HepG2 (cell line): ENCODE measurements around the gene LAMA1. TPM values are rescaled to one million over a fixed set of nuclear protein-coding genes. Genes with fewer than 3 reads are reported as not detected.

Source experiments
- ATAC-seq: fragments of 200-7000 bp; cut with Tn5 transposase; 3 replicates; pipeline ENCODE4 v1.9.1; 2020; ENCODE audit warnings: mild to moderate bottlenecking, moderate library complexity
- BruUV-seq: library from RNA; stranded (reverse); fragments of 400-500 nt; replicated peaks from 2 replicates; lab custom pipeline; 2021; lab: Mats Ljungman, UMichigan
- CTCF ChIA-PET: fragments of 300-600 bp; formaldehyde crosslinking; extraction: SDS; loops from one replicate; lab custom pipeline; 2021; ENCODE audit warnings: low total read pairs, inconsistent platforms, low intra/inter-chr PET ratio; lab: Yijun Ruan, JAX
- POLR2A ChIA-PET: fragments of 350-600 bp; sonication (Branson Sonifier 250); formaldehyde crosslinking; loops from one replicate; lab custom pipeline; 2020; ENCODE audit warnings: antibody characterized with exemption, inconsistent platforms; lab: Yijun Ruan, JAX
- DNase-seq: peaks from one replicate; pipeline ENCODE4 v3.0.0-alpha.2; 2015; ENCODE audit warnings: low spot score
- FAIRE-seq: peaks from 3 replicates; lab custom pipeline; 2011; peaks lifted over from hg19 to GRCh38; lab: Jason Lieb, UNC
- H2AFZ ChIP-seq: one replicate; pipeline ENCODE4 v1.6.1; 2011; ENCODE audit warnings: low read length, inconsistent platforms
- H3K27ac ChIP-seq: fragments of 300-600 bp; 3 replicates; pipeline ENCODE4 v1.8.0; 2011; ENCODE audit warnings: mixed run types, mild to moderate bottlenecking, mixed read lengths, low read length, inconsistent platforms; ENCODE audit not compliant: insufficient read depth; ENCODE audit errors: extremely low read length
- H3K27me3 ChIP-seq, 2 experiments: fragments of 200-600 bp in 1 of 2; 2 replicates in 1 of 2; 3 replicates in 1 of 2; pipeline versions ENCODE4 v1.6.0 to v1.8.0; 2011; ENCODE audit warnings: low read length in 2 of 2, mild to moderate bottlenecking in 2 of 2, moderate library complexity in 2 of 2, inconsistent platforms in 1 of 2; ENCODE audit not compliant: insufficient read depth in 2 of 2, control insufficient read depth in 1 of 2
- H3K36me3 ChIP-seq, 2 experiments: fragments of 200-600 bp in 1 of 2; replicated peaks in 1 of 2; 2 replicates in 1 of 2; 3 replicates in 1 of 2; pipeline versions ENCODE4 v1.5.1 to v1.8.0; 2011; ENCODE audit warnings: low read length in 2 of 2, inconsistent platforms in 1 of 2; ENCODE audit not compliant: insufficient read depth in 2 of 2, control insufficient read depth in 1 of 2
- H3K4me1 ChIP-seq: 2 replicates; pipeline ENCODE4 v1.5.1; 2012; ENCODE audit warnings: low read length, inconsistent platforms; ENCODE audit not compliant: insufficient read depth
- H3K4me2 ChIP-seq: 2 replicates; pipeline ENCODE4 v1.6.0; 2011; ENCODE audit warnings: low read depth, low read length, inconsistent platforms
- H3K4me3 ChIP-seq, 3 experiments: fragments of 200-600 bp in 1 of 3; sonication (generic), shearing (Covaris generic) in 1 of 3; replicated peaks in 1 of 3; 2 replicates each; pipeline ENCODE4 v1.5.1; 2011 to 2016; ENCODE audit warnings: low read length in 3 of 3, inconsistent platforms in 2 of 3, low read depth in 2 of 3, mild to moderate bottlenecking in 2 of 3, control low read depth in 1 of 3, mixed read lengths in 1 of 3; ENCODE audit not compliant: insufficient read depth in 1 of 3
- H3K79me2 ChIP-seq: one replicate; pipeline ENCODE4 v1.6.1; 2011; ENCODE audit warnings: low read length, inconsistent platforms; ENCODE audit not compliant: insufficient read depth
- H3K9ac ChIP-seq: 2 replicates; pipeline ENCODE4 v1.6.0; 2011; ENCODE audit warnings: mild to moderate bottlenecking, low read depth, low read length, inconsistent platforms; ENCODE audit not compliant: insufficient read depth
- H3K9me3 ChIP-seq: 2 replicates; pipeline ENCODE4 v1.5.1; 2012; ENCODE audit warnings: mild to moderate bottlenecking, low read length
- H4K20me1 ChIP-seq: 2 replicates; pipeline ENCODE4 v1.6.0; 2011; ENCODE audit warnings: inconsistent platforms, mild to moderate bottlenecking, low read length, moderate library complexity; ENCODE audit not compliant: insufficient read depth
- CREM ChIP-seq, 2 experiments: sonication (generic) in 1 of 2; formaldehyde crosslinking in 1 of 2; IDR thresholded peaks; 2 replicates each; pipeline versions ENCODE4 v1.4.0 to v1.6.1; 2016 to 2020; ENCODE audit warnings: antibody characterized with exemption in 1 of 2, mild to moderate bottlenecking in 1 of 2, missing genetic modification reagents in 1 of 2
- EP300 ChIP-seq, 3 experiments: sonication (generic) in 1 of 3; formaldehyde crosslinking in 1 of 3; IDR thresholded peaks; 2 replicates each; pipeline versions ENCODE4 v1.5.1 to v1.6.1; 2011 to 2020; ENCODE audit warnings: low read depth in 2 of 3, low read length in 2 of 3, borderline replicate concordance in 1 of 3, improper control_type of control experiment in 1 of 3, mild to moderate bottlenecking in 1 of 3, missing genetic modification reagents in 1 of 3, moderate library complexity in 1 of 3
- MIER2 ChIP-seq: IDR thresholded peaks from 2 replicates; pipeline ENCODE4 v1.6.1; 2016; ENCODE audit warnings: missing biosample characterization, missing genetic modification reagents
- NFYB ChIP-seq: sonication (generic); formaldehyde crosslinking; IDR thresholded peaks from 2 replicates; pipeline ENCODE4 v1.4.0; 2020; ENCODE audit warnings: missing genetic modification reagents
- SOX6 ChIP-seq, 2 experiments: fragments of 450-650 bp in 1 of 2; sonication (generic) in 1 of 2; formaldehyde crosslinking in 1 of 2; IDR thresholded peaks; 2 replicates each; pipeline versions ENCODE4 v1.4.0 to v1.6.1; 2017 to 2020; ENCODE audit warnings: antibody characterized with exemption in 1 of 2, mild to moderate bottlenecking in 1 of 2, missing genetic modification reagents in 1 of 2
- ZNF530 ChIP-seq: sonication (generic); formaldehyde crosslinking; IDR thresholded peaks from 2 replicates; pipeline ENCODE4 v1.5.0; 2020; ENCODE audit warnings: low read depth, mild to moderate bottlenecking, missing genetic modification reagents
- WGBS: methylation state at CpG from one replicate; pipeline ENCODE4 v1.1.6; 2017; ENCODE audit warnings: low lambda C conversion rate; 5-methylcytosine and 5-hydroxymethylcytosine counted together
- in situ Hi-C: cut with HindIII; loops from 2 replicates; pipeline ENCODE4 v1.10.0; 2017; ENCODE audit warnings: low pct_unique_long_range_greater_than_20kb; ENCODE audit not compliant: extremely low pct_ligation_motif_present
- intact Hi-C: fragments of 100-400 bp; cut with micrococcal nuclease; formaldehyde crosslinking; loops from one replicate; pipeline ENCODE4 v1.10.0; 2022; ENCODE audit not compliant: unreplicated experiment
- polyA plus RNA-seq, 8 experiments: library from polyadenylated mRNA; depleted of rRNA in 3 of 8; stranded (reverse) in 7 of 8; unstranded in 1 of 8; fragments of >200 nt; fragmentation: Illumina TruSeq in 4 of 8; extraction: Trizol in 4 of 8; gene quantifications; 2 replicates each; pipeline versions ENCODE4 v1.2.1 to v1.2.3, GENCODE V29; 2011 to 2016; ENCODE audit warnings: low read depth in 4 of 8, missing spikeins in 1 of 8, mixed read lengths in 1 of 8; ENCODE audit not compliant: insufficient read depth in 1 of 8
- total RNA-seq, 5 experiments: library from RNA; depleted of rRNA; stranded (reverse); fragments of >200 nt; fragmentation: Illumina TruSeq; extraction: Trizol; gene quantifications; 2 replicates each; pipeline ENCODE4 v1.2.3, GENCODE V29; 2016; ENCODE audit warnings: low read depth in 1 of 5
- TF ChIP-seq, protein P1 (sequence below): sonication (generic); formaldehyde crosslinking; conservative IDR thresholded peaks from 2 replicates; pipeline ENCODE4 v1.4.0; 2020; ENCODE audit warnings: mild to moderate bottlenecking, missing genetic modification reagents, moderate library complexity

The LAMA1 gene
- total and polyA plus RNA-seq, 2 of the 13 experiments (the other 11 are each of a cell fraction or from before 2014, with no cell fraction given) = 0.05 to 0.44 TPM

DNA sequence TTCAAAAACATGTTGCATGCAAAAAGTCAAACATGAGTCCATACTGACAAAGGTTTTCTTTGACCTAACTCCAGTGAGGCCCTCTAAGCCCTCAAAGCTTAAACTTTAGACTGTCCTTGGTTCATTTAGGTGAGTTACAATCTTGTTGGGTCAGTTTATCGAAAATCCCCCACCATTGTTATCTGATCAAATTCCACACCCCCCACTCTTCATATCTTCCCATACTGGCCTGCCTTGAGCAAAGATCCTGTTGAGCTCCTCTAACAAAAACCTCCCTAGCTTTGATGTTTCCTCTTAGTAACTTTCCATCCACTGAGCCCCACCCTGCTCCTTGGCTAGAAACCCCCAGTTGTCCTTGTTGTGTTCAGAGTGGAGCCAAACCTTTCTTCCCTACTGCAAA lies 194.4 kb downstream of the LAMA1 start:
- Histone ChIP-seq H3K79me2 (no peaks in the 10 kb centered on the region), H3K4me1 (peaks cover 20% of the 10 kb centered on the region), H3K4me3 (no peak overlapping the region), H3K4me2 (no peak overlapping the region), H3K27me3 (no peaks in the 10 kb centered on the region), H3K9me3 (no peaks in the 10 kb centered on the region), H3K27ac (no peak overlapping the region), H4K20me1 (no peaks in the 10 kb centered on the region), H3K36me3 (no peaks in the 10 kb centered on the region), H2AFZ (no peak overlapping the region), H3K9ac (no peak overlapping the region)
- DNase-seq (no peak), ATAC-seq (no peak), FAIRE-seq (no peak)
- BruUV-seq = no TSS peak
- intact Hi-C loops (no loop called here), in situ Hi-C loops (loop anchor here (5.0 to 10.0 kb wide), 3 partner anchors 72 to 252 kb away; no protein-coding TSS in a partner anchor)
- no peak for TF ChIP-seq MIER2 (CRISPR knock-in tag)
- TF ChIP-seq ZNF530 (CRISPR knock-in tag) = no peak
- no peak for TF ChIP-seq SOX6 (IDR thresholded peaks at IDR 0.05)
- peak; percentile 34; the same call in 1 of the 2 replicates for TF ChIP-seq SOX6 (CRISPR knock-in tag; IDR thresholded peaks at IDR 0.05)
- TF ChIP-seq CREM (IDR thresholded peaks at IDR 0.05) = 0 out of 2 replicates have a peak, but pooled peaks have one; percentile 20
- TF ChIP-seq CREM (CRISPR knock-in tag; IDR thresholded peaks at IDR 0.05) = no peak
- TF ChIP-seq EP300 (IDR thresholded peaks at IDR 0.05; ENCODE audit: low read depth in 2 of 2, low read length in 2 of 2) = peak in 1 of 2 experiments; percentile 27; a peak in 1 of 4 replicates
- no peak for TF ChIP-seq EP300 (CRISPR knock-in tag; IDR thresholded peaks at IDR 0.05; ENCODE audit: borderline replicate concordance)
- TF ChIP-seq, protein P1, sequence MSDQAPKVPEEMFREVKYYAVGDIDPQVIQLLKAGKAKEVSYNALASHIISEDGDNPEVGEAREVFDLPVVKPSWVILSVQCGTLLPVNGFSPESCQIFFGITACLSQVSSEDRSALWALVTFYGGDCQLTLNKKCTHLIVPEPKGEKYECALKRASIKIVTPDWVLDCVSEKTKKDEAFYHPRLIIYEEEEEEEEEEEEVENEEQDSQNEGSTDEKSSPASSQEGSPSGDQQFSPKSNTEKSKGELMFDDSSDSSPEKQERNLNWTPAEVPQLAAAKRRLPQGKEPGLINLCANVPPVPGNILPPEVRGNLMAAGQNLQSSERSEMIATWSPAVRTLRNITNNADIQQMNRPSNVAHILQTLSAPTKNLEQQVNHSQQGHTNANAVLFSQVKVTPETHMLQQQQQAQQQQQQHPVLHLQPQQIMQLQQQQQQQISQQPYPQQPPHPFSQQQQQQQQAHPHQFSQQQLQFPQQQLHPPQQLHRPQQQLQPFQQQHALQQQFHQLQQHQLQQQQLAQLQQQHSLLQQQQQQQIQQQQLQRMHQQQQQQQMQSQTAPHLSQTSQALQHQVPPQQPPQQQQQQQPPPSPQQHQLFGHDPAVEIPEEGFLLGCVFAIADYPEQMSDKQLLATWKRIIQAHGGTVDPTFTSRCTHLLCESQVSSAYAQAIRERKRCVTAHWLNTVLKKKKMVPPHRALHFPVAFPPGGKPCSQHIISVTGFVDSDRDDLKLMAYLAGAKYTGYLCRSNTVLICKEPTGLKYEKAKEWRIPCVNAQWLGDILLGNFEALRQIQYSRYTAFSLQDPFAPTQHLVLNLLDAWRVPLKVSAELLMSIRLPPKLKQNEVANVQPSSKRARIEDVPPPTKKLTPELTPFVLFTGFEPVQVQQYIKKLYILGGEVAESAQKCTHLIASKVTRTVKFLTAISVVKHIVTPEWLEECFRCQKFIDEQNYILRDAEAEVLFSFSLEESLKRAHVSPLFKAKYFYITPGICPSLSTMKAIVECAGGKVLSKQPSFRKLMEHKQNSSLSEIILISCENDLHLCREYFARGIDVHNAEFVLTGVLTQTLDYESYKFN (CRISPR knock-in tag) = peak; percentile 32; the same call in 1 of the 2 replicates
- TF ChIP-seq NFYB = no peak
- ChIA-PET POLR2A (no interaction called here), CTCF (no interaction called here)
- 0% methylated on average over 1 of the region's 1 CpG for WGBS
